Measurements from ENCODE around the gene PSD4.

The PSD4 gene

GRCh38 chr2:113236367-113237159, 62.8 kb downstream of the PSD4 start:
- DNase-seq (ENCODE audit: low read depth in 3 of 3, low spot score in 1 of 3) = no peak

DNA sequence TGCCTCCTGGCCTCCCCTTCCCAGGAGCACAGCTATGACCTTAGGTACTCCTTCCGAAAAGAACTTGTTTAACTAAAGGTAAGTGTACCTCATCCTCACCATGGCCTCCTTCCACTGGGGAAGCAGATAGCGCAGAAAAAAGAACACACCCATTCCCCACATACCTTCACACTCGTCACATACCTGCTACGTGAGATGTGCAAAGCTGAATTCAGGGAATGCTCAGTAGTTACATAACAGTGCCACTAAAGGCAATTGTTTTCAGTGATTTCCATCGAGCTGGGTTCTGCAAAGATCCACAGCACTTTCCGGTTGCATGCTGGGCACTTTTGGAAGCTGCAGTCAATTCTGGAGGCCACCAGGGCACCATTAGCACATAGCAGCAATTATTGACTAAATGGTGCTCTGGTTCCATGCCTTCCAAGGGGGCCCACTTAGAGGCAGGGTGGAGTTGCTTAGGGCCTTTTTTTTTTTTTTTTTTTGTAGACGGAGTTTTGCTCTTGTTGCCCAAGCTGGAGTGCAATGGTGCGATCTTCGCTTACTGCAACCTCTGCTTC, 63.9 kb downstream of the PSD4 start:
- DNase-seq (ENCODE audit: low read depth in 3 of 3, low spot score in 1 of 3) = no peak

- no peak for DNase-seq (ENCODE audit: low read depth in 3 of 3, low spot score in 1 of 3)
Observed at GRCh38 chr2:113238871-113239839, 65.4 kb downstream of the PSD4 start.

- no peak for DNase-seq (ENCODE audit: low read depth in 3 of 3, low spot score in 1 of 3)
Observed at GRCh38 chr2:113240150-113240914, 66.6 kb downstream of the PSD4 start.

DNA sequence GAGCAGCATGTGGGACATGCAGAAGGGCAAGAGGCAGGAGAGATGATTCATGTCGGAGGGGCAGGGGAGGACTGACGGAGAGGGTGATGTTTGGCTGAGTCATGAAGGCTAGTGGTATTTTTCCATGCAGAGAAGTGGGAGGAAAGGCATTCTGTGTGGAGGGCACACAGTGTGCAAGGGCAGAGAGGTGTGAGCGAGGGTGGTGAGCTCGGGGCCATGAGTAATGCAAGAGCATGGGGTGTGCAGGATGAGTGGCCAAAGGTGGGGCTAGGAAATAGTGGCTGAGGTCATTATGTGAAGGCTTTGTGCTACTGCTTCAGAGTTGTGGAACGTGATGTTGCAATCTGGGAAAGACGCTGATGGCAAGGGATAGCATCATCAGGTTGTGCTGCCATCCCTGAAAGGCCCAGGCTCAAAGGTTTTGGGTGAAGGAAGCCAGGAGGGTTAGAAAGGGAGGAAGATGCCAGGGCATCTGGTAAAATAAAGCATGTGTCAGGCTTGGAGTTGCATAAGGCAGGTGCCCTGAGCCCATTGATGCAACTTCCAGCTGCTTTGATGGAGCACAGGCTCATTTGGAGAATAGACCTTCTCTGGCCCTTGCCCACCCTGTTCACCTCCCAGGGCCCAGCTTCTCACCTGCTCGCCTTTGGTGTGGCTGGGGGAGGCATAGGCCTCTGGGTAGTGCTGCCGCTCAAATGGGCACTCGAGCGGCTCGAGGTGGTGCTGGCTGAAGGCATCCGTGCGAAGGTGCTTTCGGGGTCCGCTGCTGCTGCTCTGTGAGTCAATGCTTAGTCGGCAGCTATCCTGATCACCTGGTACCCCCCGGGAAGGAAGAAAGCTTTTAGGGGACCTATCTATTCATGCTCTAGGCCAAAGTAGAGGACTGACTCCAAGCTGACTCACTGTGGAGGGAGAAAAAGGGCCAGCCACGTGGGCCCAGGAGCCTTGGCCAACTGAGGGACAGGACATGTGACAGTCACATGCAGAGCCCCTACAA, 67.4 kb downstream of the PSD4 start:
- DNase-seq (ENCODE audit: low read depth in 3 of 3, low spot score in 1 of 3) = peak in 1 of 3 donors; percentile 30

GRCh38 chr2:113242327-113242726, 68.6 kb downstream of the PSD4 start:
- no peak for DNase-seq (ENCODE audit: low read depth in 3 of 3, low spot score in 1 of 3)

DNA sequence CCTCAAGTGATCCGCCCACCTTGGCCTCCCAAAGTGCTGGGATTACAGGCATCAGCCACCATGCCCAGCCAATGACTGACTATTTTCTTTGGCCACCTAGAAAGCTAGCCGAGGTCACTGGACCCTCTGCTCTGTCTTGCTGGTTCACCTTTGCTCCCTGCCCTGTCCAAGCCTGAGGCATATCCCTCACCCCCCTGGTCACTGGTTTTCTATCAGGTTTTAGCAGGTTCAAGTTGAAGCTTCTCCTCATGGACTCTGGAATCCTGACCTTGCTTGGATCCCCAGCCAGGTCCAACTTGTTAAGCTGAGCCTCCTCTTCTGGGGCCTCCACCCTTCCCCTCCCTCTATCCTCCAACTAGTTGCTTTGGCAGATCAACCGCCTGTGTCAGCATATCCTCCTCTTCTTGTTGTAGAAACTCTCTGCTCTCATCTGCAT, 71.5 kb downstream of the PSD4 start:
- DNase-seq (ENCODE audit: low read depth in 3 of 3, low spot score in 1 of 3) = no peak

DNA sequence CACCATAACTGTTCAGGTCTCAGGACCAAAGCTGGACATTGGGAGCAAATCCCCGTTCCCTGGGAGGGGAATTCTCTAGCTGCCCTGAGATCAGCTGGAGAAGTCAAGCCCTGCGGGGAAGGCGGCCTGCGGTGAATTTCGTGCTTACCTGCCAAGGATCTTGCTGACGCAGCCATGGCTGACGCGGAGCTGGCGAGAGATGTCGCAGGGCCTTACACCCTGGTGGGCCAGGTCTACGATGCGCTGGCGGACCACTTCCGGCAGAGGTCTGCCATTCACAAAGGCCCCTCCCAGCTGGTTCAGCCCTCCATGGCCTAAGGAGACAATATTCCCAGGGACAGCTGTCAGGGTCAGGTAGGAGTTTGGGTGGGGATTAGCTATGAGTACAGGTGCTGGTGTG, 72.8 kb downstream of the PSD4 start:
- DNase-seq (ENCODE audit: low read depth in 3 of 3, low spot score in 1 of 3) = no peak

DNA sequence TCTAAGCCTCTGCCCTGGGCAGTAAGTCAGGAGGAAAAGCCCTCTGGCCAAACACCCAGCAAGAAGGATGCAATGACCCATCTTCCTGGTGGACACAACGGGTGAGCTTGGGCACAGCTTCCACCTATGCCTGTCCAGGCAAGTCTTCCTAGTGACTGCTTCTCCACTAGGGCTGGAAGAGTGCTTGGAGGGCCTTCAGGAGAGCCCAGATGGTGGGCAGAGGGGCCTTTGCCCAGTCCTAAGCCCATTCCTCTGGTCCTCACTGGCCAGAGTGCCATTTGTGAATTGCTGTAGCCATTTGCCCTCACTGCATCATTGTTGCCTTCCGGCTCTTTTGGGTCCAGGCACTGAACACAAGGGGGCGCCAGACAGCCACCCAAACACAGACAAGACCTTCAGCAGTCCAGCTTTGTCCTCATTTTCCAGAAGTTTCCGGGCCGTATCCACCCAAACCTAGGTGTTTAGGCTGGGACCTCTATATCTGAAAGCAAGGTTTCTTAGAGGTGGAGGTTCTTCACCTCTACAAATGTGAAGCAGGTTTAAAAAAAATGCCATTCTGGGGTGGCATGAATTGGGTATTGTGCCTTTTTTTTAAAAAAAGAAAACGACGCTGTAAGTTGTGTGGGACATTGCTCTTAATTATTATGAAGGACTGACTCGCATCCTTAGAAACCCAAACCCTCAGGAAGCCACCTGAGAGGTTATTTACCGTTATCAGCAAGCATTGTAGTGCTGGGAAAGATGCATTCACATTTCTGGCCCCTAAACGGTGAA, 75.4 kb downstream of the PSD4 start:
- DNase-seq (ENCODE audit: low read depth in 3 of 3, low spot score in 1 of 3) = peak; percentile 38 to 62 (median 54)

GRCh38 chr2:113251118-113251517, 77.3 kb downstream of the PSD4 start:
- no peak for DNase-seq (ENCODE audit: low read depth in 3 of 3, low spot score in 1 of 3)

DNA sequence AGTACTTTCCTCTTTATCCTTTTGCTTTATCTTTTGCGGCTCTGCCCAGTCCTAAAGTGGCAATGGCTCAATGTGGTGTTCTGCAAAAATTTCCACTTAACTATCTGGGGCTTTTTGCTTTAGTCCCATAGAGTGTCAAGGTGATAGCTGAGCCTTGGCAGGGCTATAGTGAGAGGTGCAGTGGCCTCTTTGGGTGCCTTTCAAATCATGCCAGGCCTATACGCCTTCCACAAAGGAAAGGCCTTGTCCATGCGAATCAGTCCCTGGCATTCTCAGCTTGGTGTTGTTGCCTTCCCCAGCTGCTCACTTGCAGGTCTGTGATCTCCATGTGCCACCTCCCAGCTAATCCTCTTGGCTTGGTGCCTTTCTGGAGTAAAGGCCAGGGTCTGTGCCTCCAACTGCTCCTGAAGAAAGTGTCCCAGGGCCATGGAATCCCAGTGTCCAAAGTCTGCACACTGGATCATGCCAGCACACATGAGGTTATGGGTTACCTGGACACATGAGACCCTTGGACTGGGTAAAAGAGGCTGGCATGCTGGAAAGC, 78.3 kb downstream of the PSD4 start:
- no peak for DNase-seq (ENCODE audit: low read depth in 3 of 3, low spot score in 1 of 3)

- no peak for DNase-seq (ENCODE audit: low read depth in 3 of 3, low spot score in 1 of 3)
Observed at GRCh38 chr2:113253453-113253852, 79.7 kb downstream of the PSD4 start.

GRCh38 chr2:113255140-113256070, 81.6 kb downstream of the PSD4 start:
- no peak for DNase-seq (ENCODE audit: low read depth in 3 of 3, low spot score in 1 of 3)

DNA sequence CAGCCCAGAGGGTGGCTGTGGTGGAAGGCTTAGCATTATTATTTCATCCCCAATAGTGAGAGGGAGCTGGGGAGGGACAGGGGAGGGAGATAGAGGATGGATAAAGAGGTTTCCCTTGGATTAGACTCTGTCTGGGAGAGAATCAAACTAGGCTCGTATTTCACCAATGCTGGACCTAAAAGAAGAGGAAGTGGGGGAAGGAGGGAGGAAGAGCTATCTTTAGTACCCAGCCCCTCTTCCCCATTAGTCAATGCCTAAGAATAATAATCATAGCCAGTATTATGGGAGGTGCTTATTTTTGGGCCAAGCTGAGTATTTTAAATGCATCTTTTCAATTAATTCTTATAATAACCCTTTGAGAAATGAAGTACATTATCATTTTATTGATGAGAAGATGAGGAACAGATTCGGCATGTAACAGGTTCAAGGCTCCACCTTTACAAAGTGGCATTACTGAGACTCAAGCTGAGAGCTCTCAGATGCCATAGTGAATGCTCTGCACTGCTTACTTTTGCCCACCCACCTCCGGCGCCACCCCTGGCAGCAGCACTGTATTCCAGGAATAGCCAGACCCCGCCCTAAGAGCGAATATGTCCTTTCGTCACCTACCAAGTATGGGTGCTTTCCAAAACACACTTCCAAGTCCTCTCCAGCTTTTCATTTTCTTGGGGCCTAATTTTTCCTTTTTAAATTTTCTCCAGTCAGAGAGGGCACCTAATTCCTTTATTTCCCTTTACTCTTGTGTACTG, 83.9 kb downstream of the PSD4 start:
- no peak for DNase-seq (ENCODE audit: low read depth in 3 of 3, low spot score in 1 of 3)

GRCh38 chr2:113258471-113259147, 84.8 kb downstream of the PSD4 start:
- DNase-seq (ENCODE audit: low read depth in 3 of 3, low spot score in 1 of 3) = no peak

Data from stimulated activated CD4-positive, alpha-beta T cell treated with anti-CD3 and anti-CD28 coated beads, TNF-alpha, amount 100 ng/mL, for 1 hour (primary cell).